ENCODE data around the gene ARL13A. TPM values are rescaled to one million over a fixed set of nuclear protein-coding genes. Genes with fewer than 3 reads are reported as not detected.

ARL13A gene
- total and polyA plus RNA-seq, 2 of the 13 experiments (the other 11 are each of a cell fraction or from before 2014, with no cell fraction given), result not detected

GRCh38 chrX:100948557-100948956 lies 21.0 kb upstream of the ARL13A start (continued):
- no peak for TF ChIP-seq ZNF510 (CRISPR knock-in tag; IDR thresholded peaks at IDR 0.05; ENCODE audit: low read depth)

GRCh38 chrX:100962811-100963210 lies 6.7 kb upstream of the ARL13A start:
- Histone ChIP-seq H3K9me3 (ENCODE audit: low read length) (no peaks in the 10 kb centered on the region), H3K4me1 (ENCODE audit: insufficient read depth, low read length) (no peaks in the 10 kb centered on the region), H3K4me2 (ENCODE audit: low read depth, low read length) (no peak overlapping the region), H3K4me3 (replicated peaks in 1 of 3; ENCODE audit: insufficient read depth in 1 of 3, low read depth in 2 of 3, low read length in 3 of 3) (no peak overlapping the region), H4K20me1 (ENCODE audit: insufficient read depth, low read length) (no peaks in the 10 kb centered on the region), H3K27ac (ENCODE audit: extremely low read length, insufficient read depth, low read length) (no peak overlapping the region), H3K9ac (ENCODE audit: insufficient read depth, low read depth, low read length) (no peak overlapping the region), H3K27me3 (ENCODE audit: control insufficient read depth in 1 of 2, insufficient read depth in 2 of 2, low read length in 2 of 2) (no peaks in the 10 kb centered on the region), H3K79me2 (ENCODE audit: insufficient read depth, low read length) (no peaks in the 10 kb centered on the region), H2AFZ (ENCODE audit: low read length) (no peak overlapping the region), H3K36me3 (replicated peaks in 1 of 2; ENCODE audit: control insufficient read depth in 1 of 2, insufficient read depth in 2 of 2, low read length in 2 of 2) (no peaks in the 10 kb centered on the region)
- ChIA-PET POLR2A (no interaction called here), CTCF (ENCODE audit: low intra/inter-chr PET ratio, low total read pairs) (no interaction called here)
- 24% methylated on average over 3 of the region's 3 CpGs for WGBS (ENCODE audit: low lambda C conversion rate)
- intact Hi-C loops (cut with micrococcal nuclease; ENCODE audit: unreplicated experiment), result no loop called here
- in situ Hi-C loops (cut with HindIII; ENCODE audit: extremely low pct_ligation_motif_present, low pct_unique_long_range_greater_than_20kb), result no loop called here
- ATAC-seq (no peak), DNase-seq (ENCODE audit: low spot score) (no peak), FAIRE-seq (no peak)
- BruUV-seq (replicated peaks), result no TSS peak
- TF ChIP-seq HNRNPUL1 (IDR thresholded peaks at IDR 0.05; ENCODE audit: low read depth, low read length) (no peak), ZNF296 (CRISPR knock-in tag; conservative IDR thresholded peaks at IDR 0.05) (no peak), TFDP2 (CRISPR knock-in tag; IDR thresholded peaks at IDR 0.05) (no peak), ZFP36L2 (CRISPR knock-in tag; IDR thresholded peaks at IDR 0.05) (no peak), BCL3 (CRISPR knock-in tag; IDR thresholded peaks at IDR 0.05) (no peak), MAZ (IDR thresholded peaks at IDR 0.05; ENCODE audit: borderline replicate concordance, low read depth, low read length) (no peak), MAZ (CRISPR knock-in tag; IDR thresholded peaks at IDR 0.05; ENCODE audit: low read depth) (no peak), ETV5 (CRISPR knock-in tag; IDR thresholded peaks at IDR 0.05; ENCODE audit: borderline replicate concordance) (no peak), THAP8 (CRISPR knock-in tag; IDR thresholded peaks at IDR 0.05; ENCODE audit: borderline replicate concordance) (no peak), ZNF589 (CRISPR knock-in tag; conservative IDR thresholded peaks at IDR 0.05) (no peak), ZNF124 (CRISPR knock-in tag; IDR thresholded peaks at IDR 0.05) (no peak), ZNF839 (CRISPR knock-in tag; IDR thresholded peaks at IDR 0.05; ENCODE audit: borderline replicate concordance) (no peak), SOX6 (IDR thresholded peaks at IDR 0.05) (no peak), SOX6 (CRISPR knock-in tag; IDR thresholded peaks at IDR 0.05) (no peak), ZNF616 (CRISPR knock-in tag; IDR thresholded peaks at IDR 0.05; ENCODE audit: low read depth) (no peak), NRL (CRISPR knock-in tag; IDR thresholded peaks at IDR 0.05; ENCODE audit: borderline replicate concordance) (no peak), CSRNP1 (CRISPR knock-in tag; IDR thresholded peaks at IDR 0.05) (no peak), SMARCC2 (IDR thresholded peaks at IDR 0.05) (no peak), CEBPB (IDR thresholded peaks at IDR 0.05; ENCODE audit: borderline replicate concordance, low read depth, low read length) (no peak), ZNF75D (CRISPR knock-in tag; IDR thresholded peaks at IDR 0.05; ENCODE audit: borderline replicate concordance) (no peak)
